ENCODE results near the gene EEIG1. TPM values are rescaled to one million over a fixed set of nuclear protein-coding genes. Genes with fewer than 3 reads are reported as not detected.
"Not testable (repeated sequence)": the region's sequence is repeated elsewhere in the genome, so short reads cannot be mapped to it uniquely, and the experiment has no call there.

EEIG1 gene
- total and polyA plus RNA-seq, 12 donors: 6.7 to 33.5 (median 23.5) TPM

DNA sequence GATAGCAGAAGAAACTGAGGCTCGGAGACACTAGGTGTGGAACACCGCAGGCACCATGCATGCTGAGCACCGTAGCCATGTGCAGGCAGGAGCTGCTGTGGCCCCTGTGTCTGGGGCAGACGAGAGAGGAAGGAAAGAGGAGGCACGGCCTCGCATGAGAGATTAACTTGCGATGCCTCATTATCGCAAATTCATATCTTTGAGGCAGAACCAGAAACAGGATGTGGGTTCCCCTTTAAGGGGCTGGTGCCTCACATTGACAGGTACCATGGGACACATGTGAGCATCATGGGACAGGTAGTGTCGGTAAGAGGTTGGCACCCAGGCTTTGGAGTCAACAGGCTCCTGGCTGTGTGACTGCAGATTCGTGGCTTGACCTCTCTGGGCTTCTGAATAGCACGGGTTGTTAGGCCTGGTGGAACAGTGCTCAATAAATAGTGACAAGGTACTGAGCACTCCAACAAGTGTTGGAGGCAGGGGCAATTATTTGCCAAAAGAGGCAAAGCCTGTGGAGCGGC lies 45.5 kb upstream of the EEIG1 start:
- intact Hi-C loops (cut with DNase I): no loop called here
- DNase-seq: no peak
- Histone ChIP-seq H3K27me3 (no peaks in the 10 kb centered on the region), H3K4me3 (peak overlapping the region in 1 of 10 donors; percentile 17), H3K27ac (peak overlapping the region in 1 of 10 donors; percentile 89), H3K36me3 (no peaks in the 10 kb centered on the region), H3K4me1 (peaks cover 0 to 74% (median 0%) of the 10 kb centered on the region in 9 donors), H3K9me3 (no peaks in the 10 kb centered on the region)
- 85 to 87% methylated on average over 12 of the region's 12 CpGs for WGBS, 2 donors
- ATAC-seq: peak in 4 of 8 donors; percentile 29 to 61 (median 44)
- TF ChIP-seq, protein P1, sequence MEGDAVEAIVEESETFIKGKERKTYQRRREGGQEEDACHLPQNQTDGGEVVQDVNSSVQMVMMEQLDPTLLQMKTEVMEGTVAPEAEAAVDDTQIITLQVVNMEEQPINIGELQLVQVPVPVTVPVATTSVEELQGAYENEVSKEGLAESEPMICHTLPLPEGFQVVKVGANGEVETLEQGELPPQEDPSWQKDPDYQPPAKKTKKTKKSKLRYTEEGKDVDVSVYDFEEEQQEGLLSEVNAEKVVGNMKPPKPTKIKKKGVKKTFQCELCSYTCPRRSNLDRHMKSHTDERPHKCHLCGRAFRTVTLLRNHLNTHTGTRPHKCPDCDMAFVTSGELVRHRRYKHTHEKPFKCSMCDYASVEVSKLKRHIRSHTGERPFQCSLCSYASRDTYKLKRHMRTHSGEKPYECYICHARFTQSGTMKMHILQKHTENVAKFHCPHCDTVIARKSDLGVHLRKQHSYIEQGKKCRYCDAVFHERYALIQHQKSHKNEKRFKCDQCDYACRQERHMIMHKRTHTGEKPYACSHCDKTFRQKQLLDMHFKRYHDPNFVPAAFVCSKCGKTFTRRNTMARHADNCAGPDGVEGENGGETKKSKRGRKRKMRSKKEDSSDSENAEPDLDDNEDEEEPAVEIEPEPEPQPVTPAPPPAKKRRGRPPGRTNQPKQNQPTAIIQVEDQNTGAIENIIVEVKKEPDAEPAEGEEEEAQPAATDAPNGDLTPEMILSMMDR (IDR thresholded peaks at IDR 0.05): no peak

DNA sequence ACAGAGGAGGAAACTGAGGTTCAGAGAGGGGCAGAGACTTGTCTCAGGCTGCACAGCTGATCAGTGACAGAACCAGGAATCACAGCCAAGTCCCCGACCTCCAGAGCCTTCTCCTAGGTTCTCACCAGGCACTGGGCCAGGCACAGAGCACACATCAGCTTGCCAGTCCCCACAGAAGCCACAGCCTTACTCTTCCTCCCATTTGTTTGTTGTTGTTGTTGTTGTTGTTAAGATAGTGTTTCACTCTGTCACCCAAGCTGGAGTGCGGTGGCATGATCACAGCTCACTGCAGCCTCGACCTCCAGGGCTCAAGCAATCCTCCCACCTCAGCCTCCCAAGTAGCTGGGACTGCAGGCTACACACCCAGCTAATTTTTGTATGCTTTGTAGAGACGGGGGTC lies 44.9 kb upstream of the EEIG1 start:
- no peak for ATAC-seq

DNA sequence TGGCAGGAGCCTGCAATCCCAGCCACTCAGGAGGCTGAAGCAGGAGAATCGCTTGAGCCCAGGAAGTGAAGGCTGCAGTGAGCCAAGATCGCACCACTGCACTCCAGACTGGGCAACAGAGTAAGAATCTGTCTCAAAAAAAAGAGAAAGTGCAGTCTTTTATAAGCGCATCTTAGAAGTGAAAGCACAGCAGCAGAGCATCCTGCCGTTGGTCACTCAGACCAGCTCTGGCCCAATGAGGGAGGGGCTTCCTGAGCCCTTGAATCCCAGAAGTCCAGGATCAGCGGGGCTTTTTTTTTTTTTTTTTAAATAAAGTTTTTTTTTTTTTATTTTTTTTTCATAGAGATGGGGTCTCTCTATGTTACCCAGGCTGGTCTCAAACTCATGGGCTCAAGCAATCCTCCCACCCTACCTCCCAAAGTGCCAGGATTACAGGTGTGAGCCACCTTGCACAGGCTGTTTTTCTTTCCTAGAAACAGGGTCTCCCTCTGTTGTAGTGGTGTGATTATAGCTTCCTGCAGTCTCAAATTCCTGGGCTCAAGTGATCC lies 44.0 kb upstream of the EEIG1 start:
- H3K9me3 ChIP-seq: no peaks in the 10 kb centered on the region
- TF ChIP-seq, protein P1 (IDR thresholded peaks at IDR 0.05): no peak
- no peak for ATAC-seq
- H3K4me1 ChIP-seq: peaks cover 0 to 68% (median 0%) of the 10 kb centered on the region in 9 donors
- no peak overlapping the region for H3K4me3 ChIP-seq
- no peak for DNase-seq
- no peaks in the 10 kb centered on the region for H3K36me3 ChIP-seq
- intact Hi-C loops (cut with DNase I): no loop called here
- WGBS, 2 donors: 63 to 74% methylated on average over 5 of the region's 5 CpGs
- peak overlapping the region in 1 of 10 donors; percentile 89 for H3K27ac ChIP-seq
- H3K27me3 ChIP-seq: no peaks in the 10 kb centered on the region

More for the DNA sequence above, 44.9 kb upstream of the EEIG1 start:
- Histone ChIP-seq H3K27ac (peak overlapping the region in 1 of 10 donors; percentile 89), H3K9me3 (no peaks in the 10 kb centered on the region), H3K36me3 (no peaks in the 10 kb centered on the region), H3K27me3 (no peaks in the 10 kb centered on the region), H3K4me3 (peak overlapping the region in 1 of 10 donors; percentile 17), H3K4me1 (peaks cover 0 to 73% (median 0%) of the 10 kb centered on the region in 9 donors)
- 72 to 84% methylated on average over 4 of the region's 4 CpGs for WGBS, 2 donors
- TF ChIP-seq, protein P1 (IDR thresholded peaks at IDR 0.05): no peak
- DNase-seq: no peak
- intact Hi-C loops (cut with DNase I): no loop called here

DNA sequence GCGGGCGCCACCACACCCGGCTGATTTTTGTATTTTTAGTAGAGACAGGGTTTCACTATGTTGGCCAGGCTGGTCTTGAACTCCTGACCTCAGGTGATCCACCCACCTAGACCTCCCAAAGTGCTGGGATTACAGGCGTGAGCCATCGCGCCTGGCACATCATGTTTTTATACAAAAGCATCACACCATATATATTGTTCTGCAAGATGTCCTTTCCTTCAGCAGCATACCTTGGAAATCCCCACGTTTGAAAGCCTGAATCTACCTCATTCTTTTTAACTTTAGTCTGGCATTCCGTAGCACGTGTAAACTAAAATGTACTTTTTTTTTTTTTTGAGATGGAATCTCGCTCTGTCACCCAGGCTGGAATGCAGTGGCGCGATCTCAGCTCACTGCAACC lies 42.9 kb upstream of the EEIG1 start:
- H3K9me3 ChIP-seq; ATAC-seq; H3K27ac ChIP-seq; H3K4me3 ChIP-seq; H3K36me3 ChIP-seq; DNase-seq; intact Hi-C loops (cut with DNase I); H3K27me3 ChIP-seq: not testable (repeated sequence)
- 77 to 87% methylated on average over 12 of the region's 12 CpGs for WGBS, 2 donors
- peaks cover 0 to 59% (median 0%) of the 10 kb centered on the region in 9 donors for H3K4me1 ChIP-seq

DNA sequence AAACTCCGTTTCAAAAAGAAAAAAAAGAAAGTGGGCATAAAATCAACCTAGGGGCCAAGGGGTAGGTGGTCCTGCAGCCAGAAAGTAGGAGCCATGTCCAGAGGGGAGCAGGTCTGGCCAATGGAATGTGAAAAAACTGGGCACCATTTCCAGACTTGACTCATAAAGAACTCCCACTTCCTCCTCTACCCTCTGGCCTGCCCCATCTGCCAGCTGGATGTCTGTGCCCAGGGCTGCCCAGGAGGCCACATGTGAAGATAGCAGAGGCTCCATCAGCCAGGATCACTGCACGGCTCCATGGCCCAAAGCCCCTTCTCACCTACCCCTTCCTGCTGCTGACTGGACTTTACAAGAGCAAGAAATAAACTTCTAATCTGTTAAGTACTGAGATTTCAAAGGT lies 42.1 kb upstream of the EEIG1 start:
- TF ChIP-seq, protein P1 (IDR thresholded peaks at IDR 0.05): no peak
- WGBS, 2 donors: 66 to 73% methylated on average over 2 of the region's 2 CpGs
- no peaks in the 10 kb centered on the region for H3K36me3 ChIP-seq
- H3K27ac ChIP-seq: peak overlapping the region in 1 of 10 donors; percentile 14
- no peaks in the 10 kb centered on the region for H3K27me3 ChIP-seq
- intact Hi-C loops (cut with DNase I): no loop called here
- no peak overlapping the region for H3K4me3 ChIP-seq
- H3K9me3 ChIP-seq: no peaks in the 10 kb centered on the region
- H3K4me1 ChIP-seq: peaks cover 0 to 52% (median 0%) of the 10 kb centered on the region in 9 donors
- DNase-seq: no peak
- peak in 2 of 8 donors; percentile 42 to 48 for ATAC-seq

All from heart right ventricle (tissue), 16 donors.